ENCODE results near the gene PRKCQ. TPM values are rescaled to one million over a fixed set of nuclear protein-coding genes. Genes with fewer than 3 reads are reported as not detected.

Gene PRKCQ
- total RNA-seq, 2 donors from 2014 or later: 66.3 to 70.0 TPM

DNA sequence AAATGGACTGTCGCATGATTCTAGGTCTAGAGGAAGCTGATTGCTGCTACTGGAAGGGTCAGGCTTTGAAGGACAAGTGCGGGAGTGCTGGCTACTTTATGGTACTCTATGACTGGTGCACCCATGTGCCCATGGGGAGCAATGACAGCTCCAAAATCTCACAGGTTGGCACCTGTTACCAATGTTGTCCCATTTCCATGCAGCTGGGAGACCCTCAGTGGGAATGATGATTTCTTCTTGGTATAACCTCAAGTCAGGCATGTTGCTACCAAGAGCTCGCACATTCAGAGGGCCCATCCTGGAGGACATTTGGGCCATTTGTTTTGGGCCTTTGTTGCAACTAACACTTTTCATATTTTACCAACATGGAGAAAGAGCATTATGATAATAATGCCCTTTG, 174.4 kb downstream of the PRKCQ start:
- Mint-ChIP-seq H3K4me1 (peaks cover 50% of the 10 kb centered on the region), H3K36me3 (ENCODE audit: low read depth) (peaks cover 2% of the 10 kb centered on the region), H3K27ac (peak overlapping the region; percentile 86), H3K27me3 (no peaks in the 10 kb centered on the region), H3K4me3 (no peak overlapping the region)
- no peaks in the 10 kb centered on the region for H3K9me3 ChIP-seq (ENCODE audit: control insufficient read depth, low read length, poor library complexity, severe bottlenecking)
- ATAC-seq (no peak), DNase-seq (no peak)

DNA sequence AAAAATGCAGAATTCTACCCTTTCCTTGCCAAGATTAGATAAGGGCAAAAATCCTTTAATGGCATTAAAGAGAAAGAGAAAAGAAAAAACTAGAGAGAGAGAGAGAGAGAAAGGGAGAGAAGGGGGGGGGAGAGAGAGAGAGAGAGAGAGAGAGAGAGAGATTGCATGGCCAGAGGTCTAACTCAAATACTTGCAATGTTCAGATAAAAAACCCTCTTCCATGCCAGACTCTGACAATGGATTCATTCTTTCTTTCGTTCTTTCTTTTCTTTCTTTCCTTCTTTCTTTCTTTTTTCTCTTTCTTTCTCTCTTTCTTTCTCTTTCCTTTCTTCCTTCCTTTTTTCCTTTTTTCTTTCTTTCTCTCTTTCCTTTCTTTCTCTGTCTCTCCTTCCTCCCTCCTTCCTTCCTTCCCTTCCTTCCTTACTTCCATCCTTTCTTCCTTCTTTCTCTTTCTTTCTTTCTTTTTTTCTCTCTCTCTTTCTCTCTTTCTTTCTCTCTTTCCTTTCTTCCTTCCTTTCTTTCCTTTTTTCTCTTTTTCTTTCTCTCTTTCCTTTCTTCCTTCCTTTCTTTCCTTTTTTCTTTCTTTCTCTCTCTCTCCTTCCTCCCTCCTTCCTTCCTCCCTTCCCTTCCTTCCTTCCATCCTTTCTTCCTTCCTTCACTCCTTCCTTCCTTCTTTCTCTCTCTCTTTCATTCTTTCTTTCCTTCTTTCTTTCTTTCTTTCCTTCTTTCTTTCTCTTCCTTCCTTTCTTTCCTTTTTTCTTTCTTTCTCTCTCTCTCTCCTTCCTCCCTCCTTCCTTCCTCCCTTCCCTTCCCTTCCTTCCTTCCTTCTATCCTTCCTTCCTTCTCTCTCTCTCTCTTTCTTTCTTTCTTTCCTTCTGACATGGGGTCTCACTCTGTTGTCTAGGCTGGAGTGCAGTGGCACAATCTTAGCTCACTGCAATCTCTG, 175.7 kb downstream of the PRKCQ start:
- H3K36me3 Mint-ChIP-seq (ENCODE audit: low read depth): peaks cover 2% of the 10 kb centered on the region
- no peak overlapping the region for H3K4me3 Mint-ChIP-seq

DNA sequence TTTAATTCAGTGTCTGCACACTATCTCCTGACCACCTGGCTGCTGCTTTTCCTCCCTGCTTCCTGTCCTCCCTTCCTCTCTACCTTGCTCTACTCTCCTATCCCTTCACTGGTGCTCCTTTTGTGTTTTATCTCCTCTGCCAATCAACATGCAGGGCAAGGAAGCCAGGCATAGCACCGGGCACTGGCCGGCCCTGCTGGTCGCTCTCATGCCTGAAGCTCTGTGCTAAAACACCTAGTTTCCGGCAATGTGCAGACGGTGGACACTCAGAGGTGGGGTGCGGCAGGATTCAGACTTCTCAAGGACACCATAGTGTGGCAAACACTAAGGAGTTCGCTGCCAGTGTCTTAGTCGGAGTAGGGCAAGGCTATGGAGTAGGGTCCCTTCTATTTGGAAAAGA, 177.1 kb downstream of the PRKCQ start:
- Mint-ChIP-seq H3K4me1 (peaks cover 30% of the 10 kb centered on the region), H3K27me3 (no peaks in the 10 kb centered on the region), H3K4me3 (peak overlapping the region; percentile 41), H3K27ac (no peak overlapping the region), H3K36me3 (ENCODE audit: low read depth) (peaks cover 2% of the 10 kb centered on the region)
- no peak for ATAC-seq
- DNase-seq: no peak
- no peaks in the 10 kb centered on the region for H3K9me3 ChIP-seq (ENCODE audit: control insufficient read depth, low read length, poor library complexity, severe bottlenecking)

More for the DNA sequence above, 175.7 kb downstream of the PRKCQ start:
- no peaks in the 10 kb centered on the region for H3K27me3 Mint-ChIP-seq
- DNase-seq (no peak), ATAC-seq (no peak)
- no peaks in the 10 kb centered on the region for H3K9me3 ChIP-seq (ENCODE audit: control insufficient read depth, low read length, poor library complexity, severe bottlenecking)
- H3K27ac Mint-ChIP-seq: peak overlapping the region; percentile 86
- peaks cover 40% of the 10 kb centered on the region for H3K4me1 Mint-ChIP-seq

DNA sequence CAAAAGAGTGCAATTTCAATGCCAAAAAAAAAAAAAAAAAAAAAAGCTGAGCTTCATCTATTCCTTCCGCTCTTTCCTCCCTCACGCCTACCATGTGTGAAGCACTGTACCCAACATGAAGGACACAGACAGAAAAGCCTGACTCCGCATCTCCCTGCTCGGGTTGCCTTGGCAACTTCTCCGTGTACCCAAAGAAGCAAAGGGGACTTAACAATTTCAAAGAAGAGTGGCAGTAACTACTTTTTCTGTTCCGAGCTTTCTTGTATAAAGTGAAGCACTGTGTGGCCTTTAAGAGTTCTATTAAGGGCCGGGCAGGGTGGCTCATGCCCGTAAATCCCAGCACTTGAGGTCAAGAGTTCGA, 177.7 kb downstream of the PRKCQ start:
- H3K9me3 ChIP-seq (ENCODE audit: control insufficient read depth, low read length, poor library complexity, severe bottlenecking): no peaks in the 10 kb centered on the region
- H3K4me3 Mint-ChIP-seq: no peak overlapping the region
- peak overlapping the region; percentile 59 for H3K27ac Mint-ChIP-seq
- DNase-seq: no peak
- H3K36me3 Mint-ChIP-seq (ENCODE audit: low read depth): peaks cover under 1% of the 10 kb centered on the region
- ATAC-seq: no peak
- H3K4me1 Mint-ChIP-seq: peaks cover 27% of the 10 kb centered on the region
- no peaks in the 10 kb centered on the region for H3K27me3 Mint-ChIP-seq

- Mint-ChIP-seq H3K36me3 (ENCODE audit: low read depth) (no peaks in the 10 kb centered on the region), H3K27ac (peak overlapping the region; percentile 59), H3K27me3 (no peaks in the 10 kb centered on the region), H3K4me1 (peaks cover 22% of the 10 kb centered on the region), H3K4me3 (peak overlapping the region; percentile 52)
- H3K9me3 ChIP-seq (ENCODE audit: control insufficient read depth, low read length, poor library complexity, severe bottlenecking): no peaks in the 10 kb centered on the region
- ATAC-seq (peak; percentile 83), DNase-seq (peak in 2 of 3 donors; percentile 28 to 42)
Measured at GRCh38 chr10:6401558-6402348, 178.3 kb downstream of the PRKCQ start.

GRCh38 chr10:6400821-6401465, 179.1 kb downstream of the PRKCQ start:
- Mint-ChIP-seq H3K27ac (peak overlapping the region; percentile 59), H3K4me3 (no peak overlapping the region), H3K27me3 (no peaks in the 10 kb centered on the region), H3K36me3 (ENCODE audit: low read depth) (no peaks in the 10 kb centered on the region), H3K4me1 (peaks cover 20% of the 10 kb centered on the region)
- ATAC-seq (no peak), DNase-seq (no peak)
- H3K9me3 ChIP-seq (ENCODE audit: control insufficient read depth, low read length, poor library complexity, severe bottlenecking): no peaks in the 10 kb centered on the region

- Mint-ChIP-seq H3K36me3 (ENCODE audit: low read depth) (no peaks in the 10 kb centered on the region), H3K4me3 (no peak overlapping the region), H3K27ac (no peak overlapping the region), H3K4me1 (peaks cover 20% of the 10 kb centered on the region), H3K27me3 (no peaks in the 10 kb centered on the region)
- ATAC-seq (no peak), DNase-seq (no peak)
- no peaks in the 10 kb centered on the region for H3K9me3 ChIP-seq (ENCODE audit: control insufficient read depth, low read length, poor library complexity, severe bottlenecking)
Measured at GRCh38 chr10:6400331-6400730, 179.7 kb downstream of the PRKCQ start.

GRCh38 chr10:6399879-6400278, 180.2 kb downstream of the PRKCQ start:
- Mint-ChIP-seq H3K27me3 (no peaks in the 10 kb centered on the region), H3K27ac (no peak overlapping the region), H3K4me3 (peak overlapping the region; percentile 21), H3K36me3 (ENCODE audit: low read depth) (no peaks in the 10 kb centered on the region), H3K4me1 (peaks cover 19% of the 10 kb centered on the region)
- ATAC-seq (no peak), DNase-seq (no peak)
- no peaks in the 10 kb centered on the region for H3K9me3 ChIP-seq (ENCODE audit: control insufficient read depth, low read length, poor library complexity, severe bottlenecking)

GRCh38 chr10:6399231-6399741, 180.8 kb downstream of the PRKCQ start:
- Mint-ChIP-seq H3K4me3 (no peak overlapping the region), H3K27me3 (no peaks in the 10 kb centered on the region), H3K27ac (peak overlapping the region; percentile 74), H3K36me3 (ENCODE audit: low read depth) (no peaks in the 10 kb centered on the region), H3K4me1 (peaks cover 13% of the 10 kb centered on the region)
- H3K9me3 ChIP-seq (ENCODE audit: control insufficient read depth, low read length, poor library complexity, severe bottlenecking): no peaks in the 10 kb centered on the region
- ATAC-seq: no peak
- no peak for DNase-seq

GRCh38 chr10:6398399-6398798, 181.7 kb downstream of the PRKCQ start:
- no peak for ATAC-seq
- no peak overlapping the region for H3K27ac Mint-ChIP-seq
- H3K4me3 Mint-ChIP-seq: no peak overlapping the region

GRCh38 chr10:6396652-6397051, 183.4 kb downstream of the PRKCQ start:
- H3K36me3 Mint-ChIP-seq (ENCODE audit: low read depth): no peaks in the 10 kb centered on the region
- no peaks in the 10 kb centered on the region for H3K9me3 ChIP-seq (ENCODE audit: control insufficient read depth, low read length, poor library complexity, severe bottlenecking)
- H3K27me3 Mint-ChIP-seq: no peaks in the 10 kb centered on the region
- DNase-seq: no peak
- H3K4me3 Mint-ChIP-seq: no peak overlapping the region
- H3K4me1 Mint-ChIP-seq: peaks cover 4% of the 10 kb centered on the region
- no peak overlapping the region for H3K27ac Mint-ChIP-seq
- no peak for ATAC-seq

More at GRCh38 chr10:6398399-6398798, 181.7 kb downstream of the PRKCQ start:
- Mint-ChIP-seq H3K4me1 (peaks cover 13% of the 10 kb centered on the region), H3K27me3 (no peaks in the 10 kb centered on the region), H3K36me3 (ENCODE audit: low read depth) (no peaks in the 10 kb centered on the region)
- DNase-seq: no peak
- no peaks in the 10 kb centered on the region for H3K9me3 ChIP-seq (ENCODE audit: control insufficient read depth, low read length, poor library complexity, severe bottlenecking)

DNA sequence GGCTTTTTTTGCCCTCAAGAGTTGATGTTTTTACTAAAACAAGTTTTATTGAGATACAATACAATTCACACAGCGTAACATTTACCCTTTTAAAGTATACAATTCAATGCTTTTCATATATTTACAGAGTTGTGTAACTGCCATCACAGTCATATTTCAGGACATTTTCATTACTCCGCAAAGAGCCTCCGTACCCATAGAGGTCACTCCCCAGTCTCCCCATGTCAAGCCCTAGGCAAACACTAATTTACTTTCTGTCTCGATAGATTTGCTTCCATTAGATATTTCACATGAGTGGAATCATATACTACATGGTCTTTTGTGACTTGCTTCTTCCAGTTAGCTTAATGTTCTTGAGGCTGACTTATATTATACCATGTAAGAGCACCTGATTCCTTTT, 183.8 kb downstream of the PRKCQ start:
- Mint-ChIP-seq H3K36me3 (ENCODE audit: low read depth) (no peaks in the 10 kb centered on the region), H3K27ac (no peak overlapping the region), H3K4me3 (no peak overlapping the region), H3K4me1 (peaks cover 2% of the 10 kb centered on the region), H3K27me3 (no peaks in the 10 kb centered on the region)
- H3K9me3 ChIP-seq (ENCODE audit: control insufficient read depth, low read length, poor library complexity, severe bottlenecking): no peaks in the 10 kb centered on the region
- ATAC-seq: no peak
- no peak for DNase-seq

DNA sequence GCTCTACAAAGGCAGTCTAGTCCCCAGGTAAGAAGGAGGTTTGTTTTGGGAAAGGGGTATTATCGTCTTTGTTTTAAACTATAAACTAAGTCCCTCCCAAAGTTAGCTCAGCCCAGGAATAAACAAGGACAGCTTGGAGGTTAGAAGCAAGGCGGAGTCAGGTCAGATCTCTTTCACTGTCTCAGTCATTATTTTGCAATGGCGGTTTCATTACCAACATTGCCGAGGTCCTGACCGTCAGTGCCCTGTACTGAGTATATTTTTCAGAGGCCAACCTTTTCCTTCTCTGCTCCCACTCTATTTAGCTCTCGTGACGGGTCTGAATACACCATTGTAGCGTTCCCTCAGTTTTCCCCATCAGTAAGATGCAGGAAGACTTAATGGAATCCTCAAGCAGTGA, 184.5 kb downstream of the PRKCQ start:
- H3K9me3 ChIP-seq (ENCODE audit: control insufficient read depth, low read length, poor library complexity, severe bottlenecking): no peaks in the 10 kb centered on the region
- Mint-ChIP-seq H3K4me1 (peaks cover 2% of the 10 kb centered on the region), H3K36me3 (ENCODE audit: low read depth) (no peaks in the 10 kb centered on the region), H3K27me3 (no peaks in the 10 kb centered on the region), H3K27ac (no peak overlapping the region), H3K4me3 (no peak overlapping the region)
- ATAC-seq (no peak), DNase-seq (no peak)
